IPS-11a (cell line): ENCODE measurements around the gene SLC38A9.

ENCODE experiments used
- H3K4me3 ChIP-seq: one replicate; pipeline ENCODE4 v1.5.1; 2013; ENCODE audit warnings: low read depth, low read length, control low read depth

Gene SLC38A9

GRCh38 chr5:55584398-55585205 is 127.5 kb downstream of the SLC38A9 start:
- H3K4me3 ChIP-seq: no peak overlapping the region

- no peak overlapping the region for H3K4me3 ChIP-seq
These were observed 128.5 kb downstream of the SLC38A9 start for GRCh38 chr5:55583578-55583977.

GRCh38 chr5:55582256-55582655 is 129.9 kb downstream of the SLC38A9 start:
- no peak overlapping the region for H3K4me3 ChIP-seq

GRCh38 chr5:55580042-55580441 is 132.1 kb downstream of the SLC38A9 start:
- H3K4me3 ChIP-seq: no peak overlapping the region

GRCh38 chr5:55578771-55579170 is 133.4 kb downstream of the SLC38A9 start:
- H3K4me3 ChIP-seq: no peak overlapping the region

GRCh38 chr5:55577353-55578060 is 134.6 kb downstream of the SLC38A9 start:
- no peak overlapping the region for H3K4me3 ChIP-seq

- H3K4me3 ChIP-seq: no peak overlapping the region
These were observed 135.5 kb downstream of the SLC38A9 start for GRCh38 chr5:55576661-55577060.
